Measurements from ENCODE around the gene PPP2R1B.

DNA sequence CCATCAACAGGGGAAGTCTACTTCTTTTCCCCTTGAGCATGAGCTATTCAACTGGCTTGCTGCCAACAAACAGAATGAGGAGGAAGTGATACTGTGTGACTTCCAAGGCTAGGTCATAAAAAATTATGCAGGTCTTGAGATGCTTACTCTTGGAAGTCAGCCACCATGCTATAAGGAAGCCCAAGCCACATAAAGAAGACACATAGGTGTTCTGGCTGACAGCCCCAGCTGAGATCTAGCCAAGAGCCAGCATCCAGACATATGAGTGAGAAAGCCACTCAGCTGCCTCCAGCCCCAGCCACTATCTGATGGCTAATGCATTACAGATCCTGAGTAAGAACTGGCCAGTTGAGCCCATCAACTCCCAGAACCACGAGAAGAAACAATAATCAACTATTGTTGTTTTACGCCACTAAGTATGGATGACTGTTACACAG lies 31.0 kb upstream of the PPP2R1B start:
- no peak for TF ChIP-seq POLR2AphosphoS5 (IDR thresholded peaks at IDR 0.05; ENCODE audit: borderline replicate concordance, low read depth, low read length)
- no peak for TF ChIP-seq EZH2 (IDR thresholded peaks at IDR 0.05)
- no peak for TF ChIP-seq FOXP2 (optimal IDR thresholded peaks at IDR 0.05; ENCODE audit: control extremely low read depth, extremely low read length, insufficient read depth)
